Mesothelial cell of epicardium (in vitro differentiated cells): ENCODE data around the gene TRIO. TPM values are rescaled to one million over a fixed set of nuclear protein-coding genes. Genes with fewer than 3 reads are reported as not detected.

Source experiments
- DNase-seq, 2 experiments: peaks; one replicate each; pipeline ENCODE4 v3.0.0; 2021; ENCODE audit warnings: low spot score in 2 of 2; ENCODE audit not compliant: unreplicated experiment in 2 of 2
- H3K27ac Mint-ChIP-seq: 2 replicates; pipeline ENCODE4 v1.8.0; 2021; ENCODE audit warnings: mixed read lengths
- H3K27me3 Mint-ChIP-seq: 2 replicates; pipeline ENCODE4 v1.8.0; 2021; ENCODE audit warnings: low read depth, mixed read lengths
- H3K36me3 Mint-ChIP-seq: 2 replicates; pipeline ENCODE4 v1.8.0; 2021; ENCODE audit warnings: mixed read lengths
- H3K4me1 Mint-ChIP-seq: 2 replicates; pipeline ENCODE4 v1.8.0; 2021; ENCODE audit warnings: mixed read lengths
- H3K4me3 Mint-ChIP-seq: 2 replicates; pipeline ENCODE4 v1.8.0; 2021; ENCODE audit warnings: mild to moderate bottlenecking, moderate library complexity, mixed read lengths
- H3K9me3 Mint-ChIP-seq: 2 replicates; pipeline ENCODE4 v1.8.0; 2021; ENCODE audit warnings: mixed read lengths
- total RNA-seq: library from RNA; stranded (reverse); gene quantifications from 3 replicates; pipeline ENCODE4 v1.2.1, GENCODE V29; 2021
- TF ChIP-seq, protein P1 (sequence below): fragments of 200-600 bp; sonication (generic); IDR thresholded peaks from one replicate; pipeline ENCODE4 v1.5.0; 2021; ENCODE audit warnings: antibody characterized with exemption; ENCODE audit not compliant: unreplicated experiment

TRIO gene
- total RNA-seq, 1 donor from 2014 or later, result 209 TPM

GRCh38 chr5:14217587-14217986, 74.4 kb downstream of the TRIO start:
- Mint-ChIP-seq H3K36me3 (no peaks in the 10 kb centered on the region), H3K4me1 (peaks cover 31% of the 10 kb centered on the region), H3K27ac (no peak overlapping the region), H3K9me3 (no peaks in the 10 kb centered on the region), H3K27me3 (no peaks in the 10 kb centered on the region), H3K4me3 (no peak overlapping the region)
- no peak for DNase-seq
- TF ChIP-seq, protein P1, sequence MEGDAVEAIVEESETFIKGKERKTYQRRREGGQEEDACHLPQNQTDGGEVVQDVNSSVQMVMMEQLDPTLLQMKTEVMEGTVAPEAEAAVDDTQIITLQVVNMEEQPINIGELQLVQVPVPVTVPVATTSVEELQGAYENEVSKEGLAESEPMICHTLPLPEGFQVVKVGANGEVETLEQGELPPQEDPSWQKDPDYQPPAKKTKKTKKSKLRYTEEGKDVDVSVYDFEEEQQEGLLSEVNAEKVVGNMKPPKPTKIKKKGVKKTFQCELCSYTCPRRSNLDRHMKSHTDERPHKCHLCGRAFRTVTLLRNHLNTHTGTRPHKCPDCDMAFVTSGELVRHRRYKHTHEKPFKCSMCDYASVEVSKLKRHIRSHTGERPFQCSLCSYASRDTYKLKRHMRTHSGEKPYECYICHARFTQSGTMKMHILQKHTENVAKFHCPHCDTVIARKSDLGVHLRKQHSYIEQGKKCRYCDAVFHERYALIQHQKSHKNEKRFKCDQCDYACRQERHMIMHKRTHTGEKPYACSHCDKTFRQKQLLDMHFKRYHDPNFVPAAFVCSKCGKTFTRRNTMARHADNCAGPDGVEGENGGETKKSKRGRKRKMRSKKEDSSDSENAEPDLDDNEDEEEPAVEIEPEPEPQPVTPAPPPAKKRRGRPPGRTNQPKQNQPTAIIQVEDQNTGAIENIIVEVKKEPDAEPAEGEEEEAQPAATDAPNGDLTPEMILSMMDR, result no peak

DNA sequence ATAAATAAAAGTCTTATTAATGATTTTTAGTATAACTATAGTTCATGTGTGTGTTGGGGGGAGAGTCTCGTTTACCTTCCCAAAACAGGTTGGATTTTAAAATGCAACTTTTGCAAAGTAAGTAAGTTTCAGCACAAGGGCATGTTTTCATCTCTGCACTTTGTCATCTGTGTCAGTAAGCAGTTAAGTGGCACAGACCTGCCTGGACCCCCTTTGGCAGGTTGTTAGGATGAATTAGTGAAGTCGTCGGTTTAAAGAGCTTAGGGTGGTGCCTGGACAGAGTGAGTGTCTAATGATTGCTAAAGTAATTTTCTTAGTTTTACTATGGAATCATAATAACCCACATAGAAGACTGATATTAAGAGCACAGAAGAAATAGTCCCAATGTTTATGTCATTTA, 74.9 kb downstream of the TRIO start:
- no peaks in the 10 kb centered on the region for H3K9me3 Mint-ChIP-seq
- no peaks in the 10 kb centered on the region for H3K27me3 Mint-ChIP-seq
- no peak for DNase-seq
- TF ChIP-seq, protein P1, result no peak
- H3K36me3 Mint-ChIP-seq, result no peaks in the 10 kb centered on the region
- peaks cover 27% of the 10 kb centered on the region for H3K4me1 Mint-ChIP-seq
- H3K27ac Mint-ChIP-seq, result no peak overlapping the region
- no peak overlapping the region for H3K4me3 Mint-ChIP-seq

DNA sequence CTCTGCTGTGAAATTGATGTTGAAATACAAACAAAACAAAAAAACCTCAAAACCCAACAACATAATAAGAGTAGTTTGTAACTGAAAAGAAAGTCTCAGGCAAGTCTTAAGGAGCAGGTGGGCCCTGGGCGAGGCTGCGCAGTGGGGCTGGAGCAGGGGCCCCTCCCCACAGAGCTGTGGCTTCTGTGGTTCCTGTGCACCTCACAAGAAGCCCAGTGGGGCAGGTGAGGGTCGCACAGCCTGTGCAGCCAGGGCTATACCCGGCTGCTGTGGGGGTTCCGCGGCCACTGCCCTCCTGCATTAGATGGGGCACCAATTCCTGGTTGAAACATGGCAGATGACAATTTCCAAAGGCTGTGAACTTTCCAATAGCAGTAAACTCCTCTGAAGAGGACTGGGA, 75.3 kb downstream of the TRIO start:
- Mint-ChIP-seq H3K9me3 (no peaks in the 10 kb centered on the region), H3K27me3 (no peaks in the 10 kb centered on the region), H3K4me3 (no peak overlapping the region), H3K36me3 (no peaks in the 10 kb centered on the region), H3K4me1 (peaks cover 26% of the 10 kb centered on the region), H3K27ac (no peak overlapping the region)
- TF ChIP-seq, protein P1, result no peak
- DNase-seq, result no peak

DNA sequence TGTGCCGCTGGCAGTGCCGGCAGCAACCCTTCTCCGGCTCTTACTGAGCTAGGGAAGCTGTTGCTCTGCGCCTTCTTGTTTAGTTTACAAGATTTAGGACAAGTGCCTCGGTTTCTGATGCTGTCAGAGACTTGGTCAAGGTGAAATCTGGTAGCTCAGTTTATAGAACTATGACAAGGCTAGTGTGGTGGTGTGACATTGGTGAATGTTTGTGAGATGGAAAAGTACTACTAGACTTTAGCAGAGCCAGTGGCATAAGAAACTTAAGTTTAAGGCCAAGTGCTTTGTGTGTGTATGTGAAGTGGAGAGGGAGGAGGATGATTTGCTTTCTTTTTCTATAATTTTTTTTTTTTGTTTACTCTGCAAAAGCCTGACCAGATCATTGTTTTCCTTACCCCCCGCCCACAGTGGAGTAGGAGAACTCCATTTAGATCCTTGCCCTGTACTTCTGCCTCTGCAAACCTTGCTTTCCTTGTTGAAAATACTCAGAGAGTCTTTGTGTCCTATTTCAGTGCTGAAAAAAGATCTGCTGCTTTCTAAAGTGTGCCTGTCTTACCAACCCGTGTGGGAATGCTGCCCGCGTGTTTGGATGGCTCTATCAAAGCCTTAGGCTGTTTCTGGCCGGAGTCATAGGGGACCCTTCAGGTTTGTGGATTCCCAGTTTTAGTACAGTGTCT, 75.9 kb downstream of the TRIO start:
- no peak overlapping the region for H3K4me3 Mint-ChIP-seq
- H3K27ac Mint-ChIP-seq, result peak overlapping the region; percentile 15
- no peak for DNase-seq
- no peaks in the 10 kb centered on the region for H3K36me3 Mint-ChIP-seq
- no peaks in the 10 kb centered on the region for H3K27me3 Mint-ChIP-seq
- peaks cover 22% of the 10 kb centered on the region for H3K4me1 Mint-ChIP-seq
- TF ChIP-seq, protein P1, result no peak
- no peaks in the 10 kb centered on the region for H3K9me3 Mint-ChIP-seq

DNA sequence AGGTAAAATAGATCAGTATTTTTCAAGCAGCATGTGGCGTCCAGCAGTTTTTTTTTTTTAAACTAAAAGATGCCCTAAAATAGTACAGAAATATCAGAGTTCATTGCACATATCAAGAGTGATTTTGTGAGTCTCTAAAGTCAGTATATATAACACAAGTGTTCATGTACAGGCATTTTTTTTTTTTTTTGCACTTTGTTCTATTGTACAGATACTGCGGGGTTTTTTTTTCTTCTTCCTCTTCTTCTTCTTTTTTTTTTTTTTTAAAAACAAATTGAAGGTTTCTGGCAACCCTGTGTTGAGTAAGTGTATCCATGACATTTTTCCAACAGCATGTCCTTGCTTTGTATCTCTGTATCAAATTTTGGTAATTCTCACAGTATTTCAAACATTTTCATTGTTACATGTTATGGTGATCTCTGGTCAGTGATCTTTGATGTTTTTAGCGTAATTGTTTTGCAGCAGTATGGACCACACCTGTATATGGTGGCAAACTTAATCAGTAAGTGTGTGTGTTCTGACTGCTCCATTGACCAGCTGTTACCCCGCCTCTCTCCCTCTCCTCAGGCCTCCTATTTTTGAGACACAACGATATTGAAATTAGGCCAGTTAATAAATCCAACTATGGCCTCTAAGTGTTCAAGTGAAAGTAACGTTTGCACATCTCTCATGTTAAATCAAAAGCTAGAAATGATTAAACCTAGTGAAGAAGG, 76.8 kb downstream of the TRIO start:
- H3K4me1 Mint-ChIP-seq, result peaks cover 22% of the 10 kb centered on the region
- no peak overlapping the region for H3K27ac Mint-ChIP-seq
- H3K9me3 Mint-ChIP-seq, result no peaks in the 10 kb centered on the region
- no peak overlapping the region for H3K4me3 Mint-ChIP-seq
- no peak for DNase-seq
- no peaks in the 10 kb centered on the region for H3K36me3 Mint-ChIP-seq
- TF ChIP-seq, protein P1, result no peak
- no peaks in the 10 kb centered on the region for H3K27me3 Mint-ChIP-seq
